ENCODE results near the gene SLC43A2. TPM values are rescaled to one million over a fixed set of nuclear protein-coding genes. Genes with fewer than 3 reads are reported as not detected.

Gene SLC43A2
- total and polyA plus RNA-seq, 2 of the 13 experiments (the other 11 are each of a cell fraction or from before 2014, with no cell fraction given), result 7.3 to 20.0 TPM

- CTCF ChIA-PET (ENCODE audit: low intra/inter-chr PET ratio, low total read pairs), result no interaction called here
- H3K36me3 ChIP-seq (replicated peaks in 1 of 2; ENCODE audit: control insufficient read depth in 1 of 2, insufficient read depth in 2 of 2, low read length in 2 of 2), result no peaks in the 10 kb centered on the region
Observed at GRCh38 chr17:1638171-1638590, 9.5 kb upstream of the SLC43A2 start.

More at GRCh38 chr17:1638171-1638590, 9.5 kb upstream of the SLC43A2 start:
- Histone ChIP-seq H3K27me3 (ENCODE audit: control insufficient read depth in 1 of 2, insufficient read depth in 2 of 2, low read length in 2 of 2) (peaks cover 5 to 44% of the 10 kb centered on the region in 2 experiments; a peak in 4 of 5 replicates), H3K4me2 (ENCODE audit: low read depth, low read length) (peak overlapping the region; percentile 9; the same call in 1 of the 2 replicates), H3K27ac (ENCODE audit: extremely low read length, insufficient read depth, low read length) (no peak overlapping the region), H3K79me2 (ENCODE audit: insufficient read depth, low read length) (no peaks in the 10 kb centered on the region), H4K20me1 (ENCODE audit: insufficient read depth, low read length) (no peaks in the 10 kb centered on the region), H2AFZ (ENCODE audit: low read length) (no peak overlapping the region), H3K4me3 (replicated peaks in 1 of 3; ENCODE audit: insufficient read depth in 1 of 3, low read depth in 2 of 3, low read length in 3 of 3) (no peak overlapping the region), H3K4me1 (ENCODE audit: insufficient read depth, low read length) (peaks cover 37% of the 10 kb centered on the region), H3K9ac (ENCODE audit: insufficient read depth, low read depth, low read length) (no peak overlapping the region), H3K9me3 (ENCODE audit: low read length) (no peaks in the 10 kb centered on the region)
- no peak for DNase-seq (ENCODE audit: low spot score)
- in situ Hi-C loops (cut with HindIII; ENCODE audit: extremely low pct_ligation_motif_present, low pct_unique_long_range_greater_than_20kb), result no loop called here
- intact Hi-C loops (cut with micrococcal nuclease; ENCODE audit: unreplicated experiment), result no loop called here
- WGBS (ENCODE audit: low lambda C conversion rate), result 38% methylated on average over 16 of the region's 17 CpGs
- ATAC-seq, result no peak
- no peak for TF ChIP-seq ZNF143 (CRISPR knock-in tag; IDR thresholded peaks at IDR 0.05)
- no peak for TF ChIP-seq STAT6 (CRISPR knock-in tag; IDR thresholded peaks at IDR 0.05; ENCODE audit: borderline replicate concordance)
- TF ChIP-seq TEAD2 (CRISPR knock-in tag; IDR thresholded peaks at IDR 0.05), result no peak
- TF ChIP-seq ZFP36L1 (CRISPR knock-in tag; IDR thresholded peaks at IDR 0.05), result no peak
- TF ChIP-seq GTF3A (CRISPR knock-in tag; conservative IDR thresholded peaks at IDR 0.05), result no peak
- TF ChIP-seq JUN (CRISPR knock-in tag; IDR thresholded peaks at IDR 0.05), result no peak
- TF ChIP-seq ZNF414 (CRISPR knock-in tag; IDR thresholded peaks at IDR 0.05), result no peak
- FAIRE-seq, result no peak
- no TSS peak for BruUV-seq (replicated peaks)
- POLR2A ChIA-PET, result interaction anchor here (1.0 kb wide), 1 partner anchor 125 kb away, joined by 3 read pairs; no protein-coding TSS in a partner anchor

Measured in HepG2 (cell line).